Adrenal gland (tissue), 5 donors: Measurements from ENCODE around the gene CHSY3.

ENCODE experiments used
- CTCF ChIP-seq, 6 experiments: fragments of 450-650 bp in 4 of 6; fragments of 200-600 bp in 2 of 6; sonication (generic) in 1 of 6; IDR thresholded peaks; 1 replicate in 5 of 6; 2 replicates in 1 of 6; pipeline versions ENCODE4 v1.5.1 to v1.8.0; 2016 to 2021; ENCODE audit warnings: antibody characterized with exemption in 6 of 6, mild to moderate bottlenecking in 2 of 6, moderate library complexity in 1 of 6
- POLR2A ChIP-seq, 2 donors: fragments of 450-650 bp; IDR thresholded peaks; one replicate each; pipeline ENCODE4 v1.6.1; 2017; ENCODE audit warnings: antibody characterized with exemption in 2 of 2, mild to moderate bottlenecking in 2 of 2, moderate library complexity in 1 of 2
- donor health status: DM: no; HTN: no; CAD: no.

GRCh38 chr5:130135506-130135905 is 231.2 kb downstream of the CHSY3 start:
- TF ChIP-seq POLR2A (IDR thresholded peaks at IDR 0.05) (no peak), CTCF (IDR thresholded peaks at IDR 0.05) (no peak)
